H1 (cell line): ENCODE measurements around the gene CDH8. TPM values are rescaled to one million over a fixed set of nuclear protein-coding genes. Genes with fewer than 3 reads are reported as not detected.

Experiments used
- CTCF ChIA-PET: fragments of 300-600 bp; sonication (Branson Sonifier 250); formaldehyde crosslinking; loops from one replicate; lab custom pipeline; 2021; ENCODE audit not compliant: partially characterized antibody; lab: Charles Lee
- POLR2A ChIA-PET: fragments of 300-600 bp; sonication (Branson Sonifier 250); formaldehyde crosslinking; loops from one replicate; lab custom pipeline; 2021; ENCODE audit warnings: inconsistent platforms; ENCODE audit not compliant: partially characterized antibody; lab: Charles Lee
- DNase-seq, 2 experiments: peaks; one replicate each; pipeline versions ENCODE4 v3.0.0 to v3.0.0-alpha.2; 2010 to 2022; ENCODE audit warnings: low spot score in 2 of 2, low read depth in 1 of 2, mixed read lengths in 1 of 2
- FAIRE-seq: peaks from 2 replicates; lab custom pipeline; 2011; peaks lifted over from hg19 to GRCh38; lab: Jason Lieb, UNC
- H2AFZ ChIP-seq: 2 replicates; pipeline ENCODE4 v1.8.1; 2012; ENCODE audit warnings: low read length, inconsistent platforms
- H2AK5ac ChIP-seq: 2 replicates; pipeline ENCODE4 v1.6.1; 2013; ENCODE audit warnings: low read depth, low read length
- H2BK120ac ChIP-seq: replicated peaks from 2 replicates; pipeline ENCODE3; 2013; ENCODE audit warnings: low read depth, low read length, inconsistent platforms
- H2BK12ac ChIP-seq: 2 replicates; pipeline ENCODE4 v1.6.1; 2013; ENCODE audit warnings: low read depth, low read length
- H2BK15ac ChIP-seq: 2 replicates; pipeline ENCODE4 v1.6.1; 2013; ENCODE audit warnings: low read length
- H2BK20ac ChIP-seq: 2 replicates; pipeline ENCODE4 v1.6.1; 2013; ENCODE audit warnings: low read length
- H2BK5ac ChIP-seq: 2 replicates; pipeline ENCODE4 v1.6.1; 2013; ENCODE audit warnings: low read depth, low read length
- H3K14ac ChIP-seq: 2 replicates; pipeline ENCODE4 v1.6.1; 2013; ENCODE audit warnings: inconsistent platforms; ENCODE audit not compliant: insufficient read length
- H3K18ac ChIP-seq: 2 replicates; pipeline ENCODE4 v1.6.1; 2013; ENCODE audit warnings: low read length; ENCODE audit errors: extremely low read depth
- H3K23ac ChIP-seq: 2 replicates; pipeline ENCODE4 v1.6.1; 2013; ENCODE audit warnings: inconsistent platforms; ENCODE audit not compliant: insufficient read length
- H3K23me2 ChIP-seq: 2 replicates; pipeline ENCODE4 v1.6.1; 2013; ENCODE audit warnings: low read depth, low read length
- H3K27ac ChIP-seq: 2 replicates; pipeline ENCODE4 v1.6.1; 2011; ENCODE audit warnings: low read depth, low read length, inconsistent platforms
- H3K27me3 ChIP-seq, 4 experiments: replicated peaks in 1 of 4; 1 replicate in 1 of 4; 2 replicates in 3 of 4; pipeline versions ENCODE4 v1.6.1 to v1.8.1; 2011 to 2013; ENCODE audit warnings: low read length in 3 of 4, mild to moderate bottlenecking in 3 of 4, inconsistent platforms in 2 of 4, mixed read lengths in 2 of 4, moderate library complexity in 1 of 4; ENCODE audit not compliant: control insufficient read depth in 3 of 4, insufficient read depth in 3 of 4; ENCODE audit errors: extremely low read depth in 1 of 4
- H3K36me3 ChIP-seq, 4 experiments: 2 replicates each; pipeline versions ENCODE4 v1.6.1 to v1.8.1; 2011 to 2013; ENCODE audit warnings: mild to moderate bottlenecking in 4 of 4, low read length in 3 of 4, moderate library complexity in 2 of 4, control low read depth in 1 of 4, inconsistent platforms in 1 of 4; ENCODE audit not compliant: insufficient read depth in 4 of 4, control insufficient read depth in 2 of 4
- H3K4ac ChIP-seq: replicated peaks from 2 replicates; pipeline ENCODE3; 2013; ENCODE audit warnings: low read length, low read depth, mixed read lengths, inconsistent platforms; ENCODE audit not compliant: insufficient read length
- H3K4me1 ChIP-seq, 4 experiments: replicated peaks in 1 of 4; 1 replicate in 1 of 4; 2 replicates in 3 of 4; pipeline versions ENCODE4 v1.6.1 to v1.8.1; 2011 to 2013; ENCODE audit warnings: low read length in 3 of 4, inconsistent platforms in 2 of 4, mixed read lengths in 1 of 4; ENCODE audit not compliant: insufficient read depth in 4 of 4, control insufficient read depth in 3 of 4
- H3K4me2 ChIP-seq, 2 experiments: 2 replicates each; pipeline versions ENCODE4 v1.6.1 to v1.8.1; 2011 to 2013; ENCODE audit warnings: low read depth in 2 of 2, low read length in 2 of 2, control low read depth in 1 of 2, inconsistent platforms in 1 of 2, mild to moderate bottlenecking in 1 of 2; ENCODE audit not compliant: insufficient read depth in 1 of 2
- H3K4me3 ChIP-seq, 4 experiments: fragments of 200-600, 300-600 bp in 1 of 4; sonication (generic), shearing (Covaris generic), sonication (Bioruptor Twin) in 1 of 4; 2 replicates each; pipeline versions ENCODE4 v1.5.1 to v1.8.1; 2011 to 2016; ENCODE audit warnings: low read length in 4 of 4, low read depth in 3 of 4, control low read depth in 2 of 4, inconsistent platforms in 2 of 4, mild to moderate bottlenecking in 2 of 4, mixed read lengths in 1 of 4, moderate library complexity in 1 of 4; ENCODE audit not compliant: insufficient read depth in 2 of 4; ENCODE audit errors: extremely low read depth in 1 of 4
- H3K56ac ChIP-seq: replicated peaks from 2 replicates; pipeline ENCODE3; 2013; ENCODE audit warnings: low read depth, mild to moderate bottlenecking, mixed read lengths, low read length, inconsistent platforms; ENCODE audit not compliant: insufficient read length
- H3K79me1 ChIP-seq: 2 replicates; pipeline ENCODE4 v1.6.1; 2013; ENCODE audit warnings: low read depth, low read length, control low read depth
- H3K79me2 ChIP-seq, 2 experiments: 2 replicates each; pipeline versions ENCODE4 v1.6.1 to v1.8.1; 2012 to 2013; ENCODE audit warnings: low read length in 2 of 2, mild to moderate bottlenecking in 2 of 2, inconsistent platforms in 1 of 2; ENCODE audit not compliant: insufficient read depth in 2 of 2, control insufficient read depth in 1 of 2
- H3K9ac ChIP-seq, 4 experiments: replicated peaks in 1 of 4; 1 replicate in 1 of 4; 2 replicates in 3 of 4; pipeline versions ENCODE4 v1.6.1 to v1.8.1; 2011 to 2013; ENCODE audit warnings: low read depth in 3 of 4, low read length in 3 of 4, control low read depth in 2 of 4, mild to moderate bottlenecking in 2 of 4, moderate library complexity in 2 of 4, inconsistent platforms in 1 of 4; ENCODE audit errors: extremely low read depth in 1 of 4
- H3K9me3 ChIP-seq, 2 experiments: 2 replicates each; pipeline versions ENCODE4 v1.6.1 to v1.8.1; 2012 to 2013; ENCODE audit warnings: mild to moderate bottlenecking in 2 of 2, moderate library complexity in 2 of 2, control low read depth in 1 of 2, inconsistent platforms in 1 of 2, low read depth in 1 of 2, low read length in 1 of 2, mixed read lengths in 1 of 2; ENCODE audit not compliant: insufficient read depth in 2 of 2
- H4K20me1 ChIP-seq, 2 experiments: replicated peaks in 1 of 2; 2 replicates each; pipeline versions ENCODE3 to v1.8.1; 2011 to 2013; ENCODE audit warnings: inconsistent platforms in 2 of 2, low read length in 2 of 2, mild to moderate bottlenecking in 1 of 2; ENCODE audit not compliant: insufficient read depth in 2 of 2, control insufficient read depth in 1 of 2
- H4K5ac ChIP-seq: 2 replicates; pipeline ENCODE4 v1.6.1; 2013; ENCODE audit warnings: low read length, low read depth, mixed read lengths, inconsistent platforms; ENCODE audit not compliant: insufficient read length
- H4K8ac ChIP-seq: 2 replicates; pipeline ENCODE4 v1.8.0; 2013; ENCODE audit warnings: mild to moderate bottlenecking, moderate library complexity, low read length, inconsistent platforms; ENCODE audit not compliant: insufficient read depth; ENCODE audit errors: extremely low read depth
- H4K91ac ChIP-seq: replicated peaks from 2 replicates; pipeline ENCODE3; 2013; ENCODE audit warnings: low read length, mixed read lengths, inconsistent platforms; ENCODE audit not compliant: insufficient read length
- CREB1 ChIP-seq: IDR thresholded peaks from 2 replicates; pipeline ENCODE4 v1.6.1; 2012; ENCODE audit warnings: inconsistent platforms
- EP300 ChIP-seq, 2 experiments: IDR thresholded peaks; 1 replicate in 1 of 2; 2 replicates in 1 of 2; pipeline ENCODE4 v1.6.1; 2011 to 2012; ENCODE audit warnings: low read depth in 2 of 2, low read length in 2 of 2, mild to moderate bottlenecking in 2 of 2, borderline replicate concordance in 1 of 2, inconsistent platforms in 1 of 2, moderate library complexity in 1 of 2
- GABPA ChIP-seq: IDR thresholded peaks from 2 replicates; pipeline ENCODE4 v1.6.1; 2011; ENCODE audit warnings: mild to moderate bottlenecking, low read length, moderate library complexity, borderline replicate concordance; ENCODE audit not compliant: insufficient read depth
- HDAC2 ChIP-seq, 2 experiments: fragments of 300-600 bp in 1 of 2; sonication (generic) in 1 of 2; IDR thresholded peaks; 2 replicates each; pipeline ENCODE4 v1.6.1; 2011 to 2012; ENCODE audit warnings: low read depth in 2 of 2, low read length in 2 of 2, mild to moderate bottlenecking in 2 of 2, moderate library complexity in 2 of 2, borderline replicate concordance in 1 of 2, inconsistent platforms in 1 of 2
- HDAC6 ChIP-seq: IDR thresholded peaks from one replicate; pipeline ENCODE4 v1.7.1; 2012; ENCODE audit warnings: low read depth, mild to moderate bottlenecking, inconsistent platforms, low read length, moderate library complexity
- JUN ChIP-seq: IDR thresholded peaks from 2 replicates; pipeline ENCODE4 v1.6.1; 2011; ENCODE audit warnings: low read depth, mild to moderate bottlenecking, improper control_type of control experiment, low read length
- JUND ChIP-seq: IDR thresholded peaks from 2 replicates; pipeline ENCODE4 v1.6.1; 2011; ENCODE audit warnings: mild to moderate bottlenecking, improper control_type of control experiment, low read length
- KDM4A ChIP-seq: IDR thresholded peaks from one replicate; pipeline ENCODE4 v1.7.1; 2012; ENCODE audit warnings: low read depth, mild to moderate bottlenecking, moderate library complexity, low read length, inconsistent platforms; ENCODE audit not compliant: severe bottlenecking
- MAX ChIP-seq: IDR thresholded peaks from 2 replicates; pipeline ENCODE4 v1.6.1; 2012; ENCODE audit warnings: inconsistent platforms
- RBBP5 ChIP-seq: IDR thresholded peaks from 2 replicates; pipeline ENCODE4 v1.7.1; 2012; ENCODE audit warnings: low read depth, mild to moderate bottlenecking, inconsistent platforms, low read length, moderate library complexity, borderline replicate concordance
- SAP30 ChIP-seq: fragments of 300-600 bp; sonication (generic); IDR thresholded peaks from 2 replicates; pipeline ENCODE4 v1.7.1; 2012; ENCODE audit warnings: low read length, moderate library complexity, mild to moderate bottlenecking, inconsistent platforms; ENCODE audit not compliant: insufficient read depth, insufficient replicate concordance
- SP2 ChIP-seq: IDR thresholded peaks from 2 replicates; pipeline ENCODE4 v1.6.1; 2012; ENCODE audit warnings: mild to moderate bottlenecking, low read length, inconsistent platforms
- TEAD4 ChIP-seq: IDR thresholded peaks from 2 replicates; pipeline ENCODE4 v1.6.1; 2012; ENCODE audit warnings: low read depth, low read length, inconsistent platforms, mixed read lengths
- YY1 ChIP-seq: IDR thresholded peaks from 2 replicates; pipeline ENCODE4 v1.6.1; 2011; ENCODE audit warnings: low read depth, mild to moderate bottlenecking, low read length
- polyA plus RNA-seq, 7 experiments: library from polyadenylated mRNA; depleted of rRNA in 3 of 7; stranded (reverse) in 5 of 7; unstranded in 2 of 7; fragments of >200 nt in 5 of 7; fragments of 200-250 nt in 2 of 7; gene quantifications; 1 replicate in 5 of 7; 2 replicates in 1 of 7; 4 replicates in 1 of 7; pipeline versions ENCODE4 v1.2.1 to v1.2.3, GENCODE V29; 2011 to 2013; ENCODE audit warnings: missing spikeins in 2 of 7, mixed read lengths in 2 of 7
- total RNA-seq: library from RNA; stranded (reverse); fragmentation: NEBNext Ultra II Directional; extraction: Animal tissue kit (Norgen Biotek cat#: 25700); gene quantifications from 2 replicates; pipeline ENCODE4 v1.2.1, GENCODE V29; 2021

CDH8 gene
- total and polyA plus RNA-seq, 2 of the 8 experiments (the other 6 are each of a cell fraction or from before 2014, with no cell fraction given): 7.7 to 8.4 TPM

GRCh38 chr16:61659936-61660335 lies 376.3 kb downstream of the CDH8 start:
- Histone ChIP-seq H3K23me2 (no peaks in the 10 kb centered on the region), H3K56ac (no peak overlapping the region), H4K8ac (no peak overlapping the region), H3K4me1 (peaks cover 0 to 2% (median 0%) of the 10 kb centered on the region in 4 experiments; a peak in 1 of 7 replicates), H3K4ac (no peak overlapping the region), H2BK20ac (no peak overlapping the region), H3K18ac (no peak overlapping the region), H3K9ac (no peak overlapping the region), H2BK15ac (no peak overlapping the region), H4K5ac (no peak overlapping the region), H4K20me1 (no peaks in the 10 kb centered on the region), H3K27me3 (no peaks in the 10 kb centered on the region), H2BK12ac (no peak overlapping the region), H3K14ac (no peak overlapping the region), H3K79me2 (no peaks in the 10 kb centered on the region), H2AK5ac (no peak overlapping the region), H3K4me2 (no peak overlapping the region), H2BK5ac (no peak overlapping the region), H3K36me3 (no peaks in the 10 kb centered on the region), H3K27ac (no peak overlapping the region), H3K79me1 (no peaks in the 10 kb centered on the region), H3K23ac (no peak overlapping the region), H3K4me3 (no peak overlapping the region), H2AFZ (no peak overlapping the region), H2BK120ac (no peak overlapping the region), H3K9me3 (no peaks in the 10 kb centered on the region), H4K91ac (no peak overlapping the region)
- ChIA-PET CTCF (interaction anchor here (3.0 kb wide), 1 partner anchor 418 kb away, joined by 8 read pairs; no protein-coding TSS in a partner anchor), POLR2A (no interaction called here)
- no peak for DNase-seq
- FAIRE-seq: no peak
- TF ChIP-seq CREB1 (no peak), YY1 (no peak), JUN (no peak), SAP30 (no peak), JUND (no peak), HDAC6 (no peak), HDAC2 (IDR thresholded peaks at IDR 0.05; ENCODE audit: borderline replicate concordance in 1 of 2, low read depth in 2 of 2, low read length in 2 of 2) (no peak), KDM4A (no peak), MAX (no peak), EP300 (IDR thresholded peaks at IDR 0.05; ENCODE audit: borderline replicate concordance in 1 of 2, low read depth in 2 of 2, low read length in 2 of 2) (no peak), GABPA (no peak), RBBP5 (no peak), TEAD4 (no peak), SP2 (no peak)
